B cell (primary cell): ENCODE measurements around the gene LENG1.

Source experiments
- EZH2 ChIP-seq: IDR thresholded peaks from 2 replicates; pipeline ENCODE4 v1.6.1; 2012; ENCODE audit warnings: borderline replicate concordance, low read depth, mild to moderate bottlenecking, moderate library complexity, low read length; ENCODE audit not compliant: insufficient read depth, poor library complexity, severe bottlenecking
- TF ChIP-seq, protein P1 (sequence below): fragments of 200-600 bp; IDR thresholded peaks from one replicate; pipeline ENCODE4 v1.8.0; 2022; ENCODE audit warnings: antibody characterized with exemption, mild to moderate bottlenecking

DNA sequence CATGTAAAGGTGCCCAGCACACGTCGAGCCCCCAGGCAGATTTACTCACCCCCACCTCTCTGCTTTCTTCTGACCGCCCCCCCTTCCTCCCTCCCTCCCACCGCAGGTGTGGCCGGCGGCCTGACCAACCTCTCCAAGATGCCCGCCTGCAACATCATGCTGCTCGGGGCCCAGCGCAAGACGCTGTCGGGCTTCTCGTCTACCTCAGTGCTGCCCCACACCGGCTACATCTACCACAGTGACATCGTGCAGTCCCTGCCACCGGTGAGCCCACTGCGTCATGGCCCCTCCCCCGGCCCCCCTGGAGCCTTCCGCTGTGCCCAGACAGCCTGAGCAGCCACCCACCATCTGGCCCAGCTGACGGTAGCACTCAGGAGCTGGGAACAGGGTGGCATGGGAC, 35.1 kb downstream of the LENG1 start:
- TF ChIP-seq, protein P1, sequence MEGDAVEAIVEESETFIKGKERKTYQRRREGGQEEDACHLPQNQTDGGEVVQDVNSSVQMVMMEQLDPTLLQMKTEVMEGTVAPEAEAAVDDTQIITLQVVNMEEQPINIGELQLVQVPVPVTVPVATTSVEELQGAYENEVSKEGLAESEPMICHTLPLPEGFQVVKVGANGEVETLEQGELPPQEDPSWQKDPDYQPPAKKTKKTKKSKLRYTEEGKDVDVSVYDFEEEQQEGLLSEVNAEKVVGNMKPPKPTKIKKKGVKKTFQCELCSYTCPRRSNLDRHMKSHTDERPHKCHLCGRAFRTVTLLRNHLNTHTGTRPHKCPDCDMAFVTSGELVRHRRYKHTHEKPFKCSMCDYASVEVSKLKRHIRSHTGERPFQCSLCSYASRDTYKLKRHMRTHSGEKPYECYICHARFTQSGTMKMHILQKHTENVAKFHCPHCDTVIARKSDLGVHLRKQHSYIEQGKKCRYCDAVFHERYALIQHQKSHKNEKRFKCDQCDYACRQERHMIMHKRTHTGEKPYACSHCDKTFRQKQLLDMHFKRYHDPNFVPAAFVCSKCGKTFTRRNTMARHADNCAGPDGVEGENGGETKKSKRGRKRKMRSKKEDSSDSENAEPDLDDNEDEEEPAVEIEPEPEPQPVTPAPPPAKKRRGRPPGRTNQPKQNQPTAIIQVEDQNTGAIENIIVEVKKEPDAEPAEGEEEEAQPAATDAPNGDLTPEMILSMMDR: no peak
- TF ChIP-seq EZH2: no peak
